ENCODE data around the gene PCDHGA10.
"Not testable (repeated sequence)": the region's sequence is repeated elsewhere in the genome, so short reads cannot be mapped to it uniquely, and the experiment has no call there.

PCDHGA10 gene

GRCh38 chr5:141412854-141413539, at the start of gene PCDHGA10:
Gene PCDHGA10 (plus strand): TSS chr5:141412987. CDS start chr5:141413176, 189 bp downstream.
- peak; percentile 63 for DNase-seq

- no peak for DNase-seq
Observed at GRCh38 chr5:141363952-141364660, 48.7 kb upstream of the PCDHGA10 start, which contains the start of gene PCDHGA5. Gene PCDHGA5 (plus strand): TSS chr5:141364162. CDS start chr5:141364331, 169 bp downstream.

- DNase-seq: no peak
Observed at GRCh38 chr5:141366016-141366896, 46.5 kb upstream of the PCDHGA10 start.

GRCh38 chr5:141369994-141370848, 42.6 kb upstream of the PCDHGA10 start, which contains the start of gene PCDHGB3:
Gene PCDHGB3 (plus strand): TSS chr5:141370242. CDS start chr5:141370395, 153 bp downstream.
- peak; percentile 34 for DNase-seq

GRCh38 chr5:141371572-141372475, 41.0 kb upstream of the PCDHGA10 start:
- DNase-seq: no peak

- no peak for DNase-seq
Observed at GRCh38 chr5:141373673-141374317, 39.0 kb upstream of the PCDHGA10 start, which contains the start of gene PCDHGA6. Gene PCDHGA6 (plus strand): TSS chr5:141373891. CDS start chr5:141374084, 193 bp downstream.

- DNase-seq: no peak
Observed at GRCh38 chr5:141374627-141375026, 38.2 kb upstream of the PCDHGA10 start.

- not testable (repeated sequence) for DNase-seq
Observed at GRCh38 chr5:141375444-141376155, 37.2 kb upstream of the PCDHGA10 start.

- no peak for DNase-seq
Observed at GRCh38 chr5:141382469-141383294, 30.1 kb upstream of the PCDHGA10 start, which contains the start of gene PCDHGA7. Gene PCDHGA7 (plus strand): TSS chr5:141382742. CDS start chr5:141382900, 158 bp downstream.

- no peak for DNase-seq
Observed at GRCh38 chr5:141383345-141383744, 29.4 kb upstream of the PCDHGA10 start.

GRCh38 chr5:141384471-141385267, 28.1 kb upstream of the PCDHGA10 start:
- DNase-seq: no peak

GRCh38 chr5:141387557-141388311, 25.1 kb upstream of the PCDHGA10 start, which contains the start of gene PCDHGB4:
Gene PCDHGB4 (plus strand): TSS chr5:141387698. CDS start chr5:141387885, 187 bp downstream.
- peak; percentile 37 for DNase-seq

GRCh38 chr5:141388661-141389060, 24.1 kb upstream of the PCDHGA10 start:
- DNase-seq: no peak

GRCh38 chr5:141389153-141390042, 23.4 kb upstream of the PCDHGA10 start:
- no peak for DNase-seq

GRCh38 chr5:141392429-141393198, 20.2 kb upstream of the PCDHGA10 start, which contains the start of gene PCDHGA8:
Gene PCDHGA8 (plus strand): TSS chr5:141392633. CDS start chr5:141392814, 181 bp downstream.
- DNase-seq: no peak

Data from CD4-positive, alpha-beta T cell treated with Interleukin-17A for 4 hours (primary cell).